ENCODE measurements around the gene RAB6B.

Gene RAB6B

GRCh38 chr3:133935843-133936769, 40.4 kb upstream of the RAB6B start:
- DNase-seq (ENCODE audit: low spot score) = no peak
- TF ChIP-seq CTCF (IDR thresholded peaks at IDR 0.05; ENCODE audit: borderline replicate concordance, control extremely low read depth, extremely low read depth, insufficient read depth, missing control alignments) = no peak
- in situ Hi-C loops (cut with MboI; ENCODE audit: low sequenced_read_pairs, unreplicated experiment) = loop anchor here (10.0 kb wide), 1 partner anchor 259 kb away; no protein-coding TSS in a partner anchor

GRCh38 chr3:133934996-133935842, 39.5 kb upstream of the RAB6B start:
- no peak for TF ChIP-seq CTCF (IDR thresholded peaks at IDR 0.05; ENCODE audit: borderline replicate concordance, control extremely low read depth, extremely low read depth, insufficient read depth, missing control alignments)
- no peak for DNase-seq (ENCODE audit: low spot score)
- in situ Hi-C loops (cut with MboI; ENCODE audit: low sequenced_read_pairs, unreplicated experiment) = loop anchor here (10.0 kb wide), 1 partner anchor 260 kb away; no protein-coding TSS in a partner anchor

GRCh38 chr3:133934073-133934970, 38.6 kb upstream of the RAB6B start:
- in situ Hi-C loops (cut with MboI; ENCODE audit: low sequenced_read_pairs, unreplicated experiment) = loop anchor here (10.0 kb wide), 1 partner anchor 260 kb away; no protein-coding TSS in a partner anchor
- no peak for TF ChIP-seq CTCF (IDR thresholded peaks at IDR 0.05; ENCODE audit: borderline replicate concordance, control extremely low read depth, extremely low read depth, insufficient read depth, missing control alignments)

GRCh38 chr3:133933097-133934024, 37.7 kb upstream of the RAB6B start:
- in situ Hi-C loops (cut with MboI; ENCODE audit: low sequenced_read_pairs, unreplicated experiment) = loop anchor here (10.0 kb wide), 1 partner anchor 261 kb away; no protein-coding TSS in a partner anchor
- peak; percentile 8 for DNase-seq (ENCODE audit: low spot score)
- no peak for TF ChIP-seq CTCF (IDR thresholded peaks at IDR 0.05; ENCODE audit: borderline replicate concordance, control extremely low read depth, extremely low read depth, insufficient read depth, missing control alignments)

More at GRCh38 chr3:133934073-133934970, 38.6 kb upstream of the RAB6B start:
- no peak for DNase-seq (ENCODE audit: low spot score)

- no peak for TF ChIP-seq CTCF (IDR thresholded peaks at IDR 0.05; ENCODE audit: borderline replicate concordance, control extremely low read depth, extremely low read depth, insufficient read depth, missing control alignments)
- in situ Hi-C loops (cut with MboI; ENCODE audit: low sequenced_read_pairs, unreplicated experiment) = loop anchor here (10.0 kb wide), 1 partner anchor 263 kb away; no protein-coding TSS in a partner anchor
- no peak for DNase-seq (ENCODE audit: low spot score)
These were observed 36.3 kb upstream of the RAB6B start for GRCh38 chr3:133932009-133932408.

Data from GM13976 (cell line).